ENCODE results near the gene NUTM1.

The NUTM1 gene

DNA sequence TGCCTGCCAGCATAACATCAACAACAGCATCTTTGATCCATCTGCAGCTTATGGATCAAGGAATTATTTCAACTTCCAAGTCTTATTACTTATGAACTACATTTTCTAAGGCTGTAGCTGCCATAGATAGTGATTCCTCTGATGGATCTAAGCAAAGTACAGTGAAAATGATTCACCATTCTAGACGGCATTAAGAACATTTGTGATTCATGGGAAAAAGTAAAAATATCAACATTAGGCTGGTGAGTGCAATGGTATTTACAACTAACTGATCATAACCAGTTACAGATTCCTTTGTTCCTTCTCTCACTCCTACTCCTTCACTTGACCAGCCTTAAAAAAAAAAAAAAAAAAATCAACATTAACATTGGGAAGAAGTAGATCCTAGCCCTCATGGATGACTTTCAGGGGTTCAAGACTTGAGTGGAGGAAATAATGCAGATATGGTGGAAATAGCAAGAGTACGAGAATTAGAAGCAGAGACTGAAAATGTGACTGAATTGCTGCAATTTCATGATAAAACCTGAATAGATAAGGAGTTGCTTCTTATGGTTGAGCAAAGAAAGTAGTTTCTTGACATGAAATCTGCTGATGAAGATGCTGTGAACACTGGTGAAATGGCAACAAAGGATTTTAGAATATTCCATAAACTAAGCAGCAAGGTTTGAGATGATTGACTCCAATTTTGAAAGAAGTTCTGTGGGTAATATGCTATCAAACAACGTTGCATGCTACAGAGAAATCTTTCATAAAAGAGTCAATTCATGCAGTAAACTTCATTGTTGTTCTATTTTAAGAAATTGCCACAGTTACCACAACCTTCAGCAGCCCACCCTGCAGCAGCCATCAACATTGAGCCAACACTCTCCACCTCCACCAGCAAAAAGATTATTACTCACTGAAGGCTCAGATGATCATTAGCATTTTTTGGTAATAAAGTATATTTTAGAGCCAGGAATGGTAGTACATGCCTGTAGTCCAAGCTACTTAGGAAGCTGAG lies 28.3 kb upstream of the NUTM1 start:
- H3K4me1 ChIP-seq: peaks cover 0 to 8% (median 0%) of the 10 kb centered on the region in 4 donors
- H3K27me3 ChIP-seq: no peaks in the 10 kb centered on the region
- no peak overlapping the region for H3K4me3 ChIP-seq
- DNase-seq: no peak
- intact Hi-C loops (cut with DNase I; ENCODE audit: low total_unique reads): no loop called here
- TF ChIP-seq CTCF (IDR thresholded peaks at IDR 0.05): no peak
- H3K36me3 ChIP-seq: peaks cover 0 to 3% (median 0%) of the 10 kb centered on the region in 3 donors
- no peaks in the 10 kb centered on the region for H3K9me3 ChIP-seq
- H3K27ac ChIP-seq: no peak overlapping the region

DNA sequence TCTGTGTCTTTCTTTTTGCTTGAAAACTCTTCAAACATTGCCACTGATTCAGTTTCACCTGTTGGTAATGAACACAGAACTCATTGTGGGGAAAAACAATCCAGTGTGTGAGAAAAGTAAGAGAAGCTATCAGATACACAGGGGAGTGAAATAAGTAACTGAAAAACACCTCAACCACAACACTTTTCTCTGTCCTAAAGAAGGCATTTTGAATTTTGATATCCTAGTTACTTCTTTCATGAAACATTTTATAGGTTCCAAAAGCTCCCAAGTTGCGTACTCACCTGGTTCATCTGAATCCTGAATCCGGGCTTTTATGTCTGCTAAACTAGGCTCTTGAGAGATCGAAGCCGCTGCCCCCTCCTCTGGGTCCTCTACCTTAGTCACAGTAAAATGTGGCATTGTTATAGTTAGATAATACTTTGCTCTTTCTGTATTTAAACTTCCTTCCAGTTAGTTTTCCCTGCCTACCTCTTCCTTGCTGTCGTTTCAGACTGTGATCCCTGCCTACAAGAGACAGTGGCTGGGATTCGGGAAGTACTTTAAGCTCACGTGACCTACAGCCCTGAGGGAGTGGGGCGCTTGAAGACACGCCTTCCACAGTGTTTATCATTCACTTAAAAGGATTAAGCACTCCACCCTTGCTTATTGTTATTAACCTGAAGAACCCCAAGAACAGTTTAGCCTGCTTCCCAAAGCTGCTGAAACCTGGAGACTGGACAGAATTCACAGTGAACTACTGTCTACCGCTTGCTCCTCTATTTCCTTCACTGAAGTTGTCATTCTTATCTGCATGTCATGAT lies 24.6 kb upstream of the NUTM1 start:
- peak; percentile 67 to 70 for DNase-seq
- peaks cover 0 to 8% (median 0%) of the 10 kb centered on the region in 4 donors for H3K4me1 ChIP-seq
- H3K36me3 ChIP-seq: peaks cover 0 to 3% (median 0%) of the 10 kb centered on the region in 3 donors
- H3K4me3 ChIP-seq: peak overlapping the region; percentile 40 to 52
- H3K27me3 ChIP-seq: no peaks in the 10 kb centered on the region
- intact Hi-C loops (cut with DNase I; ENCODE audit: low total_unique reads): no loop called here
- TF ChIP-seq CTCF (IDR thresholded peaks at IDR 0.05): no peak
- peak overlapping the region in 1 of 2 donors; percentile 56 for H3K27ac ChIP-seq
- H3K9me3 ChIP-seq: no peaks in the 10 kb centered on the region

- no peaks in the 10 kb centered on the region for H3K27me3 ChIP-seq
- DNase-seq: no peak
- intact Hi-C loops (cut with DNase I; ENCODE audit: low total_unique reads): no loop called here
- no peak overlapping the region for H3K4me3 ChIP-seq
- TF ChIP-seq CTCF (IDR thresholded peaks at IDR 0.05): no peak
- peaks cover 0 to 5% (median 0%) of the 10 kb centered on the region in 4 donors for H3K4me1 ChIP-seq
- H3K9me3 ChIP-seq: no peaks in the 10 kb centered on the region
- H3K27ac ChIP-seq: no peak overlapping the region
- H3K36me3 ChIP-seq: no peaks in the 10 kb centered on the region
Measured at GRCh38 chr15:34323217-34323616, 19.9 kb upstream of the NUTM1 start.

DNA sequence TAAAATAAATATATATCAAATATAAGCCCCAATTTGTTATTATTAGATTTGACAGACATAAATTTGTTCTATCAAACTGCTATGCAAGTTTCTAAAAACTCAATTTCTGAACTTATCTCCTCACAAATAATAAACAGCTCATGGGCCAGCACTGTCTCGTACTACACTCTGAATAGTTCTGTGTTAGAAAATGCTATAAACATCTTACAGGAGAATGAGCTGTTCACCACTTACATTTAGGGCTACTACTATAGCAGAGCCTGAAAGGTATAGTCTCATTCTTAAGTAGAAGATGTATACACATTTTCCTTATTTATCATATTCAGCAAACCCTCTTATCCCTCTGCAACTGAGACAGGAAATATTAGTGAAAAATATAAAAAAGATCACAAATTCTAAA lies 18.2 kb upstream of the NUTM1 start:
- Histone ChIP-seq H3K4me3 (no peak overlapping the region), H3K27me3 (no peaks in the 10 kb centered on the region), H3K9me3 (no peaks in the 10 kb centered on the region), H3K4me1 (no peaks in the 10 kb centered on the region), H3K27ac (no peak overlapping the region), H3K36me3 (no peaks in the 10 kb centered on the region)
- DNase-seq: no peak
- TF ChIP-seq CTCF (IDR thresholded peaks at IDR 0.05): no peak
- intact Hi-C loops (cut with DNase I; ENCODE audit: low total_unique reads): no loop called here

- H3K4me3 ChIP-seq: no peak overlapping the region
- no peak for TF ChIP-seq CTCF (IDR thresholded peaks at IDR 0.05)
- no peak overlapping the region for H3K27ac ChIP-seq
- H3K27me3 ChIP-seq: no peaks in the 10 kb centered on the region
- intact Hi-C loops (cut with DNase I; ENCODE audit: low total_unique reads): no loop called here
- H3K9me3 ChIP-seq: no peaks in the 10 kb centered on the region
- H3K4me1 ChIP-seq: no peaks in the 10 kb centered on the region
- no peaks in the 10 kb centered on the region for H3K36me3 ChIP-seq
- no peak for DNase-seq
Measured at GRCh38 chr15:34325368-34325767, 17.7 kb upstream of the NUTM1 start.
